Panc1 (cell line): ENCODE measurements around the gene TEKT3. TPM values are rescaled to one million over a fixed set of nuclear protein-coding genes. Genes with fewer than 3 reads are reported as not detected.

Experiments
- ATAC-seq: fragments of 200-7000 bp; cut with Tn5 transposase; 2 replicates; pipeline ENCODE4 v1.9.1; 2020; ENCODE audit warnings: mild to moderate bottlenecking, moderate library complexity
- BruUV-seq: library from RNA; stranded (reverse); fragments of 400-500 nt; replicated peaks from 2 replicates; lab custom pipeline; 2021; lab: Mats Ljungman, UMichigan
- CTCF ChIA-PET: fragments of 300-600 bp; sonication (Branson Sonifier 250); formaldehyde crosslinking; loops from one replicate; lab custom pipeline; 2022; ENCODE audit warnings: antibody characterized with exemption; lab: Charles Lee
- POLR2A ChIA-PET: fragments of 300-600 bp; sonication (Branson Sonifier 250); formaldehyde crosslinking; loops from one replicate; lab custom pipeline; 2022; ENCODE audit warnings: antibody characterized with exemption; lab: Charles Lee
- DNase-seq: peaks from one replicate; pipeline ENCODE4 v3.0.0-alpha.2; 2010; ENCODE audit warnings: low read depth, low spot score
- H3K27ac ChIP-seq: 2 replicates; pipeline ENCODE4 v1.5.1; 2011; ENCODE audit warnings: mild to moderate bottlenecking, low read length, inconsistent platforms
- H3K27me3 ChIP-seq: fragments of 200-500 bp; sonication (Bioruptor generic); 2 replicates; pipeline ENCODE4 v1.6.0; 2014; ENCODE audit warnings: low read length, inconsistent platforms; ENCODE audit not compliant: control insufficient read depth, insufficient read depth
- H3K36me3 ChIP-seq: fragments of 200-500 bp; sonication (Bioruptor generic); 2 replicates; pipeline ENCODE4 v1.5.1; 2014; ENCODE audit warnings: inconsistent platforms, mild to moderate bottlenecking, low read length, moderate library complexity; ENCODE audit not compliant: control insufficient read depth, insufficient read depth
- H3K4me1 ChIP-seq: 2 replicates; pipeline ENCODE4 v1.5.1; 2011; ENCODE audit warnings: inconsistent platforms, mild to moderate bottlenecking, low read length, moderate library complexity; ENCODE audit not compliant: control insufficient read depth, insufficient read depth
- H3K4me3 ChIP-seq, 2 experiments: 2 replicates each; pipeline ENCODE4 v1.5.1; 2011 to 2012; ENCODE audit warnings: low read depth in 2 of 2, low read length in 2 of 2, mild to moderate bottlenecking in 2 of 2, inconsistent platforms in 1 of 2, moderate library complexity in 1 of 2
- H3K9me3 ChIP-seq: fragments of 200-500 bp; sonication (Bioruptor generic); 2 replicates; pipeline ENCODE4 v1.5.1; 2014; ENCODE audit warnings: low read depth, mild to moderate bottlenecking, inconsistent platforms, low read length, moderate library complexity; ENCODE audit not compliant: control insufficient read depth, insufficient read depth
- CTCF ChIP-seq: fragments of 450-650 bp; IDR thresholded peaks from 2 replicates; pipeline ENCODE4 v1.5.1; 2017; ENCODE audit warnings: mild to moderate bottlenecking
- POLR2AphosphoS5 ChIP-seq: IDR thresholded peaks from 2 replicates; pipeline ENCODE4 v1.6.1; 2012; ENCODE audit warnings: mild to moderate bottlenecking, low read depth, low read length, moderate library complexity
- SIN3A ChIP-seq: IDR thresholded peaks from 2 replicates; pipeline ENCODE4 v1.6.1; 2012; ENCODE audit warnings: low read depth, mild to moderate bottlenecking, low read length, moderate library complexity, borderline replicate concordance; ENCODE audit not compliant: insufficient read depth
- TCF7L2 ChIP-seq: IDR thresholded peaks from 2 replicates; pipeline ENCODE4 v1.6.1; 2011; ENCODE audit warnings: mild to moderate bottlenecking, low read depth, low read length, inconsistent platforms
- in situ Hi-C: cut with HindIII; loops from 2 replicates; pipeline ENCODE4 v1.10.0; 2016; ENCODE audit warnings: low sequenced_read_pairs, low pct_unique_long_range_greater_than_20kb
- intact Hi-C: fragments of 100-400 bp; cut with micrococcal nuclease; formaldehyde crosslinking; loops from one replicate; pipeline ENCODE4 v1.10.0; 2022; ENCODE audit not compliant: unreplicated experiment
- total RNA-seq: library from RNA; stranded (reverse); gene quantifications from one replicate; pipeline ENCODE4 v1.2.1, GENCODE V29; 2021; ENCODE audit not compliant: unreplicated experiment
- TF ChIP-seq, protein P1 (sequence below), 2 experiments: IDR thresholded peaks; 2 replicates each; pipeline ENCODE4 v1.6.1; 2011 to 2012; ENCODE audit warnings: low read depth in 2 of 2, control low read depth in 1 of 2, low read length in 1 of 2, mild to moderate bottlenecking in 1 of 2, moderate library complexity in 1 of 2; ENCODE audit not compliant: insufficient read depth in 1 of 2

Gene TEKT3
- total RNA-seq, 1 experiment from 2014 or later, result not detected

DNA sequence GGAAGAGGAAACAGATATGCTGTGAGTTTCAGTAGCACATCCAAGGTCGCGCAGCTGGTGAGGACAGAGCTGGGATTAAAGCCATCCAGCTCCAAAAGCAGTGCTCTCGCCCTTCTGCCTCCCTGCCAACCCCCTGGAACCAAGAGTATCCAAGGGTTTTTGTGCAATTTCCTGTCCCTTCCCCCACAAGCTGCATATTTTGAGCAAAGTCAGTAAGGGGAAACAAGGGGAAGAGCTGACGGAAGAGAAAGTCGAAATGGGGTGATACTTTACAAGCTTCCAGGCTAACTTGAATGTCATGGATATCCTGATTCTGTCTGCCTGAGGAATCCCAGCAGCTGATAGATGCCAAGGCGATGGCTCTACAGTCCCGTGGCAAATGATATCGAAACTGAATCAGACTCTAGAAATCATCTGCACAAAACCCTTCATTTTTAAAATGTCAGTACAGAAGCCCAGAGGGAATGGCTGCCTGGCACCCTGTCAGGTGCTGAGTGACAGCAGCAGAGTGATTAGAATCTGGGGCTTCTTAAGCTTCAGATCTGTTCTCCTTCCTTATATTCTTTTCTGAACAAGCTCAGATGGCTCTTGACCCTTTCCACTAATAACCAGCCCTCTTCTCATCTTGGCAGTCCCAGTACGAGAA lies 42.9 kb upstream of the TEKT3 start:
- no peaks in the 10 kb centered on the region for H3K36me3 ChIP-seq
- H3K4me1 ChIP-seq, result no peaks in the 10 kb centered on the region
- in situ Hi-C loops, result no loop called here
- ChIA-PET POLR2A (no interaction called here), CTCF (no interaction called here)
- H3K27me3 ChIP-seq, result no peaks in the 10 kb centered on the region
- no peak for TF ChIP-seq CTCF
- TF ChIP-seq POLR2AphosphoS5, result no peak
- no peak for TF ChIP-seq SIN3A
- TF ChIP-seq TCF7L2, result no peak
- TF ChIP-seq, protein P1, sequence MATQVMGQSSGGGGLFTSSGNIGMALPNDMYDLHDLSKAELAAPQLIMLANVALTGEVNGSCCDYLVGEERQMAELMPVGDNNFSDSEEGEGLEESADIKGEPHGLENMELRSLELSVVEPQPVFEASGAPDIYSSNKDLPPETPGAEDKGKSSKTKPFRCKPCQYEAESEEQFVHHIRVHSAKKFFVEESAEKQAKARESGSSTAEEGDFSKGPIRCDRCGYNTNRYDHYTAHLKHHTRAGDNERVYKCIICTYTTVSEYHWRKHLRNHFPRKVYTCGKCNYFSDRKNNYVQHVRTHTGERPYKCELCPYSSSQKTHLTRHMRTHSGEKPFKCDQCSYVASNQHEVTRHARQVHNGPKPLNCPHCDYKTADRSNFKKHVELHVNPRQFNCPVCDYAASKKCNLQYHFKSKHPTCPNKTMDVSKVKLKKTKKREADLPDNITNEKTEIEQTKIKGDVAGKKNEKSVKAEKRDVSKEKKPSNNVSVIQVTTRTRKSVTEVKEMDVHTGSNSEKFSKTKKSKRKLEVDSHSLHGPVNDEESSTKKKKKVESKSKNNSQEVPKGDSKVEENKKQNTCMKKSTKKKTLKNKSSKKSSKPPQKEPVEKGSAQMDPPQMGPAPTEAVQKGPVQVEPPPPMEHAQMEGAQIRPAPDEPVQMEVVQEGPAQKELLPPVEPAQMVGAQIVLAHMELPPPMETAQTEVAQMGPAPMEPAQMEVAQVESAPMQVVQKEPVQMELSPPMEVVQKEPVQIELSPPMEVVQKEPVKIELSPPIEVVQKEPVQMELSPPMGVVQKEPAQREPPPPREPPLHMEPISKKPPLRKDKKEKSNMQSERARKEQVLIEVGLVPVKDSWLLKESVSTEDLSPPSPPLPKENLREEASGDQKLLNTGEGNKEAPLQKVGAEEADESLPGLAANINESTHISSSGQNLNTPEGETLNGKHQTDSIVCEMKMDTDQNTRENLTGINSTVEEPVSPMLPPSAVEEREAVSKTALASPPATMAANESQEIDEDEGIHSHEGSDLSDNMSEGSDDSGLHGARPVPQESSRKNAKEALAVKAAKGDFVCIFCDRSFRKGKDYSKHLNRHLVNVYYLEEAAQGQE (IDR thresholded peaks at IDR 0.05; ENCODE audit: insufficient read depth in 1 of 2, low read depth in 2 of 2, low read length in 1 of 2), result no peak
- H3K27ac ChIP-seq, result no peak overlapping the region
- no peaks in the 10 kb centered on the region for H3K9me3 ChIP-seq
- peak overlapping the region in 1 of 2 experiments; percentile 15; a peak in 1 of 4 replicates for H3K4me3 ChIP-seq
- BruUV-seq, result no TSS peak
- no peak for DNase-seq
- intact Hi-C loops, result no loop called here
- no peak for ATAC-seq

DNA sequence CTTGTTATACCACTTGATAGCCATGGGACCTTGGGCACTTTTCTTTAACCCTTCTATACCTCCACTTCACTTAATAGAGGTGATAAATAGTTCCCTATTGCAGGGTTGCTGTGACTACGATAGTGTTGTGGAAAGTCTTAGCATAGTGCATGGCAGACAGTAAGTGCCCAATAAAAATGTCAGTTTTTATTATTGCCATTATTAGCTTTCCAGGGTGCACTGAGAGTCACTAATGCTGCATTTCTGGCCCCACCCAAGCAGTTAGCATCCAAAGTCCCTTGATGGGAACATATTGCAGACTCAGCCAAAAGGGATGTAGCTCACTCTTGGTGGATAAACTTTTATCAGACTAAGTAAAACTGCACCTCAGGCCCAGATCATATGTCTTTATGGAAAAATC lies 41.5 kb upstream of the TEKT3 start:
- intact Hi-C loops, result no loop called here
- H3K4me1 ChIP-seq, result no peaks in the 10 kb centered on the region
- BruUV-seq, result no TSS peak
- no peak for ATAC-seq
- H3K27me3 ChIP-seq, result no peaks in the 10 kb centered on the region
- H3K4me3 ChIP-seq, result no peak overlapping the region
- ChIA-PET CTCF (no interaction called here), POLR2A (no interaction called here)
- in situ Hi-C loops, result no loop called here
- H3K9me3 ChIP-seq, result no peaks in the 10 kb centered on the region
- TF ChIP-seq TCF7L2, result no peak
- TF ChIP-seq SIN3A, result no peak
- no peak for TF ChIP-seq POLR2AphosphoS5
- TF ChIP-seq CTCF, result no peak
- TF ChIP-seq, protein P1 (IDR thresholded peaks at IDR 0.05; ENCODE audit: insufficient read depth in 1 of 2, low read depth in 2 of 2, low read length in 1 of 2), result no peak
- no peaks in the 10 kb centered on the region for H3K36me3 ChIP-seq
- H3K27ac ChIP-seq, result no peak overlapping the region
- DNase-seq, result no peak
